Endothelial cell of umbilical vein (primary cell): ENCODE data around the gene PHLPP1.

Source experiments
- EZH2 ChIP-seq: IDR thresholded peaks from 2 replicates; pipeline ENCODE4 v1.6.1; 2012; ENCODE audit warnings: borderline replicate concordance, low read depth, mild to moderate bottlenecking, moderate library complexity, low read length, inconsistent platforms; ENCODE audit not compliant: severe bottlenecking
- FOS ChIP-seq: IDR thresholded peaks from 2 replicates; pipeline ENCODE4 v1.6.1; 2011; ENCODE audit warnings: mild to moderate bottlenecking, low read length, moderate library complexity, borderline replicate concordance; ENCODE audit not compliant: insufficient read depth
- GATA2 ChIP-seq: IDR thresholded peaks from 2 replicates; pipeline ENCODE4 v1.7.0; 2011; ENCODE audit warnings: low read depth, mild to moderate bottlenecking, moderate library complexity, mixed read lengths, low read length; ENCODE audit not compliant: insufficient read length, insufficient read depth
- JUN ChIP-seq: IDR thresholded peaks from 2 replicates; pipeline ENCODE4 v1.6.1; 2011; ENCODE audit warnings: borderline replicate concordance, low read depth; ENCODE audit not compliant: insufficient read length, insufficient read depth
- MYC ChIP-seq: IDR thresholded peaks from one replicate; pipeline ENCODE4 v1.6.1; 2011; ENCODE audit warnings: mild to moderate bottlenecking, low read depth, low read length
- POLR2A ChIP-seq: IDR thresholded peaks from 2 replicates; pipeline ENCODE4 v1.6.1; 2012; ENCODE audit warnings: low read depth, mild to moderate bottlenecking, control low read depth, low read length
- POLR2AphosphoS5 ChIP-seq: IDR thresholded peaks from 2 replicates; pipeline ENCODE4 v1.6.1; 2012; ENCODE audit warnings: low read depth, mild to moderate bottlenecking, control low read depth, low read length, moderate library complexity; ENCODE audit not compliant: insufficient read depth
- TF ChIP-seq, protein P1 (sequence below): IDR thresholded peaks from 2 replicates; pipeline ENCODE4 v1.6.1; 2011; ENCODE audit not compliant: insufficient read depth, insufficient read length
- TF ChIP-seq, protein P2 (sequence below), 2 donors: IDR thresholded peaks; 1 replicate in 1 of 2; 2 replicates in 1 of 2; pipeline ENCODE4 v1.5.1; 2011; ENCODE audit warnings: low read length in 2 of 2, mild to moderate bottlenecking in 2 of 2, moderate library complexity in 2 of 2, control low read depth in 1 of 2, inconsistent platforms in 1 of 2, low read depth in 1 of 2; ENCODE audit not compliant: insufficient read depth in 1 of 2; ENCODE audit errors: extremely low read depth in 1 of 2

DNA sequence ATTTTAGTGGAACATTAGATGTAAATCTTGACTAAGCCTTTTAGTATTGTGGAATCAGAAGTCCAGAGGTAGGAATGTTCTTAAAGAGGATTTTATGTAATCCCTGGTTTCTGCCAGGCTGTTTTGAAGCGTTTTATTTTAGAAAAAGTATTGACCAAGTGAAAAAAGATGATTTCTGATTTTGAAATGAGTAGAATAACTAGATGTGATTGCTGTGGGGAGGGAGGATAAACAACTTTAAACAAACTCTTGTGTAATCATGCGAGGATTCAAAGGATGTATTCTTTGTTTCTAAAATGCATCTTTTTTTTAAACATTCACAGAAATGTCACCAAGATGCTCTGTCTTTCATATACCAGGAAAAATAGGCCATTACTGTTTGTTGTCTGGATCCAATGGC, 53.9 kb downstream of the PHLPP1 start:
- TF ChIP-seq, protein P1, sequence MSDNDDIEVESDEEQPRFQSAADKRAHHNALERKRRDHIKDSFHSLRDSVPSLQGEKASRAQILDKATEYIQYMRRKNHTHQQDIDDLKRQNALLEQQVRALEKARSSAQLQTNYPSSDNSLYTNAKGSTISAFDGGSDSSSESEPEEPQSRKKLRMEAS: no peak
- TF ChIP-seq, protein P2, sequence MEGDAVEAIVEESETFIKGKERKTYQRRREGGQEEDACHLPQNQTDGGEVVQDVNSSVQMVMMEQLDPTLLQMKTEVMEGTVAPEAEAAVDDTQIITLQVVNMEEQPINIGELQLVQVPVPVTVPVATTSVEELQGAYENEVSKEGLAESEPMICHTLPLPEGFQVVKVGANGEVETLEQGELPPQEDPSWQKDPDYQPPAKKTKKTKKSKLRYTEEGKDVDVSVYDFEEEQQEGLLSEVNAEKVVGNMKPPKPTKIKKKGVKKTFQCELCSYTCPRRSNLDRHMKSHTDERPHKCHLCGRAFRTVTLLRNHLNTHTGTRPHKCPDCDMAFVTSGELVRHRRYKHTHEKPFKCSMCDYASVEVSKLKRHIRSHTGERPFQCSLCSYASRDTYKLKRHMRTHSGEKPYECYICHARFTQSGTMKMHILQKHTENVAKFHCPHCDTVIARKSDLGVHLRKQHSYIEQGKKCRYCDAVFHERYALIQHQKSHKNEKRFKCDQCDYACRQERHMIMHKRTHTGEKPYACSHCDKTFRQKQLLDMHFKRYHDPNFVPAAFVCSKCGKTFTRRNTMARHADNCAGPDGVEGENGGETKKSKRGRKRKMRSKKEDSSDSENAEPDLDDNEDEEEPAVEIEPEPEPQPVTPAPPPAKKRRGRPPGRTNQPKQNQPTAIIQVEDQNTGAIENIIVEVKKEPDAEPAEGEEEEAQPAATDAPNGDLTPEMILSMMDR (IDR thresholded peaks at IDR 0.05; ENCODE audit: extremely low read depth in 1 of 2, insufficient read depth in 1 of 2, low read depth in 1 of 2, low read length in 2 of 2): no peak
- no peak for TF ChIP-seq POLR2AphosphoS5
- TF ChIP-seq EZH2: no peak
- no peak for TF ChIP-seq MYC
- no peak for TF ChIP-seq POLR2A
- TF ChIP-seq FOS: no peak
- TF ChIP-seq JUN: no peak
- TF ChIP-seq GATA2: no peak
